ENCODE results near the gene HCRTR1.

The HCRTR1 gene

GRCh38 chr1:31617218-31617915 is at the start of gene HCRTR1:
Gene HCRTR1 (plus strand): TSS chr1:31617689. CDS start chr1:31619193, 1,504 bp downstream.
- DNase-seq, result no peak

GRCh38 chr1:31567956-31568570 is 49.4 kb upstream of the HCRTR1 start:
- DNase-seq, result no peak

- DNase-seq, result no peak
Observed at GRCh38 chr1:31568895-31569595, 48.4 kb upstream of the HCRTR1 start.

GRCh38 chr1:31569596-31570173 is 47.8 kb upstream of the HCRTR1 start:
- DNase-seq, result no peak

GRCh38 chr1:31570228-31570627 is 47.3 kb upstream of the HCRTR1 start:
- no peak for DNase-seq

GRCh38 chr1:31570906-31571305 is 46.6 kb upstream of the HCRTR1 start:
- no peak for DNase-seq

GRCh38 chr1:31571340-31572295 is 45.9 kb upstream of the HCRTR1 start:
- no peak for DNase-seq

GRCh38 chr1:31572323-31573104 is 45.0 kb upstream of the HCRTR1 start:
- DNase-seq, result no peak

GRCh38 chr1:31573261-31573660 is 44.2 kb upstream of the HCRTR1 start:
- DNase-seq, result no peak

- DNase-seq, result no peak
Observed at GRCh38 chr1:31574749-31575368, 42.6 kb upstream of the HCRTR1 start.

GRCh38 chr1:31575369-31576140 is 41.9 kb upstream of the HCRTR1 start:
- DNase-seq, result no peak

- DNase-seq, result no peak
Observed at GRCh38 chr1:31576201-31576669, 41.3 kb upstream of the HCRTR1 start, which contains the start of gene TINAGL1. Gene TINAGL1 (plus strand): TSS chr1:31576515. CDS start chr1:31577149, 634 bp downstream.

GRCh38 chr1:31576743-31577455 is 40.6 kb upstream of the HCRTR1 start:
- DNase-seq, result no peak

GRCh38 chr1:31577515-31578192 is 39.8 kb upstream of the HCRTR1 start:
- DNase-seq, result no peak

- no peak for DNase-seq
Observed at GRCh38 chr1:31579374-31579773, 38.1 kb upstream of the HCRTR1 start.

GRCh38 chr1:31580513-31580870 is 37.0 kb upstream of the HCRTR1 start:
- no peak for DNase-seq

GRCh38 chr1:31580891-31581603 is 36.4 kb upstream of the HCRTR1 start:
- DNase-seq, result no peak
